ENCODE data around the gene UVRAG.
"Not testable (repeated sequence)": the region's sequence is repeated elsewhere in the genome, so short reads cannot be mapped to it uniquely, and the experiment has no call there.

The UVRAG gene

GRCh38 chr11:75880343-75880742 lies 65.3 kb downstream of the UVRAG start:
- not testable (repeated sequence) for DNase-seq

GRCh38 chr11:75884321-75884720 lies 69.3 kb downstream of the UVRAG start:
- DNase-seq = no peak

GRCh38 chr11:75888416-75888815 lies 73.4 kb downstream of the UVRAG start:
- DNase-seq = no peak

DNA sequence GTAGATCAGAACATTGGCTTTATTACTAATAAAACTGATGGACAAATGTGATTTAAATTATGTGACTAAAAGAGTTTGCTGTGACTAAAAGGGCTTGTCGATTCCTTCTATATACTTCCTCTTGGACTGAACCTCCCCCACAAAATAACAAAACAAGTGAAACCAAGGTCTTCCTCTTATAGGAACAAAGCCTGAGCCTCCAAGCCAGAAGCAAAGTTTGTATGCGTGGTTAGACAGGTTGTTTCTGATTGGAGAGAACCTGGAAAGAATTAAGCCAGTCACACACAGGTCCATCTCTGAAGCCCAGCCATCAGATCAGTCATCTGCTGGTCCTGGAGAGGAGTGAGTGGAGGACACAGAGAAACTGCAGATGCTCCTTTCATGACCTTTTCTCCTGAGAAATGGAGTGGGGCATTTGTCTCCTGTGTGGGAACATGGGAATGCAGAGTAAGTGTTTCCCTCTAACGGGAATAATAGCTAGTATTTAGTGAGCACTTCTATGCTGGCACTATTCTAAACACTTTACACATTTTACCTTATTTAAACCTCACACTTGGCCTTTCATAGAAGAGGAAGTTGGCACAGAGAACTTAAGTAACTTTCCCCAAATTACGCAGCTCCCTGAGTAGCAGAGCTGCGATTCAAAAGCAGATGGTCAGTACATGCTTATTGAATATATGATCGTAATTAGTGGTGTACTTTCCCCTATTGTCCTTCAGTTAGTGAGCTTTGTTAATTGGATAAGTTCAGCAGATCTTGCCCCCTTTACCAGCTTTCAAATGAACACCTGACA lies 77.1 kb downstream of the UVRAG start:
- DNase-seq = no peak

- no peak for DNase-seq
These were observed 78.2 kb downstream of the UVRAG start for GRCh38 chr11:75893251-75893650.

- no peak for DNase-seq
These were observed 79.1 kb downstream of the UVRAG start for GRCh38 chr11:75894036-75894585.

DNA sequence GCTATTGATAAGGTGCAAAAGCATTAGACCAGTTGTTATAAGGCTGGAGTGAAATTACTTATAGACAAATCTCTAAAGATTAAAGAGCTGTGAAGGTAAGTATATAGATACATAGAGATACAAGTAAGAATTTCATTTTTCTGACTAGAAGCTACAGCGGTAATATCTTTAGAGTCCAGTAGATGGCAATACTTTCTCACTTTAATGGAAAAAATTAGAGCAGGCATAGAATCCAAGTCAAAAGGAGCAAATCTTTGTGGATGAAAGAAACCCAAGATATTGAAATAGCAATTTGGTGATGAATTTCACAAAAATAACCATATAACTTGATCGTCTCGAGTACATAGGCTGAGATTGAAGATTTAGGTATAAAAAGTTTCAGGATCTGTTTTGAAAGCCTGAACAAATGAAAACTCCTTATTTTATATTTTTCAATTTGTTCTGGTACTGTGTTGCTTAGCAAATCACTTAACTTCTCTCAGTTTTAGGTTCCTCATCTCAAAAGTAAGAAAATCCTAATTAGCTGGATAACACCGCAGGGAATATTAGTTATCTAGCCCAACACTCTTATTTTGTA lies 81.9 kb downstream of the UVRAG start:
- peak; percentile 15 for DNase-seq

DNA sequence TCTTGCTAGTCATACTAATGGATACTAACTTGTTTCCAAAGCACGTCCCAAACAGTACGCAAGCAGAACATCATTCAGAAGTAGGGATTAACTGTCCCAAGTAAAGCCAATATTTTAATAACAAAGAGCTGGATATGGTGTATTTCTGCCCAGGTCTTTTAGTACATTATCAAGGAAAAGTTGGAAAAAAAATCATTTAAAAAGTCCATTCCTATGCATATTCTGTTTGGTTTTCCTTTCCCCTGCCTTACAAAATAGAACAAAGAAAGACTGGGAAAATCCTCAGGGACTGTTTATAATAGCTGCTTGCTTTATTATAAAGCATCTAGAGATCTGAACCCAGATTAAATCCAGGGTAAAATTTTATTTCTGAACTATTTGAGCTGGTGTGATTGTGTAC lies 83.9 kb downstream of the UVRAG start:
- no peak for DNase-seq

GRCh38 chr11:75899806-75900205 lies 84.8 kb downstream of the UVRAG start:
- DNase-seq = no peak

- no peak for DNase-seq
These were observed 85.8 kb downstream of the UVRAG start for GRCh38 chr11:75900848-75901247.

GRCh38 chr11:75902631-75903030 lies 87.6 kb downstream of the UVRAG start:
- DNase-seq = no peak

DNA sequence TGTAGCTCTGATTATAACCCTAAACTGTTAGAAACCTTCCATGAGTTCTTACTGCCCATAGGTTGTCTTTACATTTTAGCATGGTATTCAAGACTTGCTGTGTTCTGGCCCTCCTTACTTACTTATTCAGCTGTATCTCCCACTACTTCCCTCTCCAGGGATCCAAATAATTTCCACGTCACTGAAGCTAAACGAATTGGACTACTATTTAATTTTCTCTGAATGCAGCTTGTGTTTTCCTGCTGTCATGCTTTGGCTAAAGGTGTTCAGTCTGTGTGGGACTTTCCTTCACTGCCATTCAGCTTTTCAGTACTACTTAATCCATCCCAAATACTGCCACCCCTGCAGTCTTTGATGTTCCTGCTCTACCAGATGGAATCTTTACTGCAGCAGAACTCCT lies 88.3 kb downstream of the UVRAG start:
- no peak for DNase-seq

GRCh38 chr11:75905434-75905833 lies 90.4 kb downstream of the UVRAG start:
- no peak for DNase-seq

- no peak for DNase-seq
These were observed 93.0 kb downstream of the UVRAG start for GRCh38 chr11:75907906-75908527.

DNA sequence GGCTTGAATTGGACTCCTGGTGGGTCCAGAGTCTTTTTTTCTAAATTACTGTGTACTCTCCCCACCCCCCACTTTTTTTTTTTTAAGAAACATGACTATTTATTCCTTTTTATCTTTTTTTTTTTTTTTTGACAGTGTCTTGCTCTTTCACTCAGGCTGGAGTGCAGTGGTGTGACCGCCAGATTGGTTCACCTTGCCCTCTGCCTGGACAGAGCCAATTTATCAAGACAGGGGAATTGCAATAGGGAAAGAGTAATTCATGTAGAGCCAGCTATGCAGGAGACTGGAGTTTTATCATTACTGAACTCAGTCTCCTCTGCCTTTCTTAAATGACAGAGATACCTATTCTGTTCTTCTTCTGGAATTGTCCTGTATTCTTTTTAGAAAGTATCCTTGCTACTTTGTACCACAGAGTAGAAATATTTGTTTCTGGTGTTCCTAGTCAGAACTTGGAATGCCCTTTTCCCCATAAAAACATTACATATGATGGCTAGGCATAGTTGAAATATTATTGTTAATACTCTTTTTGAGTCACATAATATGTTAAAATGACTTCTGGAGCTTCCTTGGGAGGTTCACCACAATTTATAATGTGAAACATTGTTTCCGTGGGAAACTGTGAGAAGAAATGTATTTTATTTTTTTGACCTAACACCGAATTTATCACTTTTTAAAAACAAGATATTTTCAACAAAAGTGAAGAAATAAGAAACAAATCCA lies 95.6 kb downstream of the UVRAG start:
- DNase-seq = no peak

GRCh38 chr11:75911459-75911858 lies 96.4 kb downstream of the UVRAG start:
- DNase-seq = no peak

DNA sequence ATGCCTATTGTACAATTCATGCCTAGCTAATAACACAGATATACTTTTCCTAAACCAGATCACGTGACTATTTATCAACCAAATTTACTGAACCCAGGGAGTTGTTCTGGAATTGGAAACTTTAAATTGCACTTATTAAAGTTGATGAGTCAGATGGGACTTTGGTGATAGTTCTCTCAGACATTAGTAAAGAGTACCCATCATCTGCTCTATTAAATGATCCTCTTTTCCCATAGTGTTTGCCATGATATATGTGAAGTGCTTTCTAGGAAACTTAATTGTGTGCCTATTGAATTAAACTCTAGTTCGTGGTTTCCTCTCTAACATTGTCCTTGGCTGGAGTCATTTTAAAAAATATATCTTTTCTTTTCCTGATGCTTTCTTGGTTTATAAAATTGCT lies 99.0 kb downstream of the UVRAG start:
- DNase-seq = no peak

GRCh38 chr11:75916882-75917281 lies 101.9 kb downstream of the UVRAG start:
- no peak for DNase-seq

DNA sequence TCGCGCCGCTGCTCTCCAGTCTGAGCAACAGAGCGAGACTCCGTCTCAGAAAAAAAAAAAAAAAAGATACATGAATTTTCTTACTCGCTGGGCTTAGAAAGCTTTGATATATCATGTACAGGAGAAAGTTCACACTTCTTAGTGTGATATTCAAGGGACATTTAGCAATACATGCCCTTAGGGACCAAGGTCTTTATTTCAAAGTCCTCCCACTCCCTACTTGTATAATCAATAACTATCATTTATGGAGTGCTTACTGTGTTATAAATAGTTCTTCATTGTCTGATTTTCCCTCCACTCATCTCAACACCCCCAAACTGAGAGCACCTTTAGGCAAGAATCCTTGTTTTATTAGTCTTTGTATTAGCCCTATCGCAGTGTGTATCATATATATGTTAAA lies 103.3 kb downstream of the UVRAG start:
- DNase-seq = no peak

DNA sequence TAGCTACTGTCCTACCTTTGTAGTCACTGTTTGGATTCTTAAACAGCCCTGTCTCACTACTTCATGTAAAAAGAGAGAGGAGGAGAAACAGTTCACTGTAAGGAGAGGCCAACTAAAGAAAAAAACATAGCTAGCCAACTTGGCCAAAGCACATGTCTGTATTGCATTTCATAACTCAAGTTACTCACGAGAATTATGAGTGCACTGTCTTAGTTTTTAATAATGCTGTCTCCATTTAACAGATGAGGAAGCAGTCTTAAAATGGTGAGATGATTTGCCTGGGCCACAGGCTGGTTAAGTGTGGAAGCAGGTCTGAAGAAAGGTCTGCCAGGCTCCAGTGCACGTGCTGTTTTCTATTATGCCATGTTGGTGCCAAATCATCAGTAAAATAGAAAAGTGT lies 104.5 kb downstream of the UVRAG start:
- DNase-seq = no peak

DNA sequence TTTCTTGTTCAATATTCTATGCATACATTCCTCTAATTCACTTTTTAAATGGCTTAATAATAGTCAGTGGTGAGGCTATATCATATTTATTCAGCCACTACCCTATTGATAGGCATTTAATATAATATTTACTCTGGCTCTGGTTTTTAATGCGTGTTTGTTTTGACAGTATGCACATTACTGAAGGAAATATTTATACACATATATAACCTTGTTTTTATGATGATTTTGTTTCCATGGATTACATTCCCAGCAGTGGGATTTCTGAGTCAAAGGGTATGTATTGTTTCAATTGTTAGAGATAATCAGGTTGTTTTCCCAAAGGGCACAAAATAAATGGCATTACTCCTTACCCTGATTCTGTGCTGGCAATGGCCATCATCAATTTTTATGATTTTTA lies 105.8 kb downstream of the UVRAG start:
- no peak for DNase-seq

GRCh38 chr11:75921808-75922207 lies 106.8 kb downstream of the UVRAG start:
- no peak for DNase-seq
